Measurements from ENCODE around the gene NBEA. TPM values are rescaled to one million over a fixed set of nuclear protein-coding genes. Genes with fewer than 3 reads are reported as not detected.

Gene NBEA
- total RNA-seq, 1 experiment from 2014 or later = 3.3 TPM

DNA sequence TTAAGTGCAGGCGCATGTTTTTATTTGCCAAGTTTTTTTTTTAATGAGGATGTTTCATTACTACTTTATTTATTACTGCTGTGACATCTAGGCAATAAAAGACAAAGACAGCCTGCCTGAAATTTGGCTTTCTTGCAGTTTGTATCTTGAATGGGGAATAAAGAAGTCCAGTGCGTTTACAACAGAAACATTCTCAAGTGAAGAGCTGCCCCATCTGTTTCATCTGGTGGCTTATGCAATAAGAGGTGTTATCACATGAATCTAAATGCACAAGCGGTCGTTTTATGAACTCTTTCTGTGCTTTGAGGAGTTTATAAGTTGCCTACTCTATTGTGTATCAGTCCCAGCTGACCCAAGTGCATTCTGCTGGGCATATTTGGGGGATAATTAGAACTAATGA, 547.0 kb downstream of the NBEA start:
- Histone ChIP-seq H3K27ac (ENCODE audit: low read length) (no peak overlapping the region), H3K9me3 (ENCODE audit: control insufficient read depth, insufficient read depth, low read depth, low read length) (no peaks in the 10 kb centered on the region), H3K4me3 (ENCODE audit: low read depth in 2 of 2, low read length in 2 of 2) (no peak overlapping the region), H3K36me3 (ENCODE audit: control insufficient read depth, insufficient read depth, low read length) (no peaks in the 10 kb centered on the region), H3K4me1 (ENCODE audit: control insufficient read depth, insufficient read depth, low read length) (no peaks in the 10 kb centered on the region), H3K27me3 (ENCODE audit: control insufficient read depth, insufficient read depth, low read length) (no peaks in the 10 kb centered on the region)
- no peak for DNase-seq (ENCODE audit: low read depth, low spot score)
- in situ Hi-C loops (cut with HindIII; ENCODE audit: low pct_unique_long_range_greater_than_20kb, low sequenced_read_pairs) = no loop called here
- ChIA-PET POLR2A (no interaction called here), CTCF (no interaction called here)
- TF ChIP-seq, protein P1, sequence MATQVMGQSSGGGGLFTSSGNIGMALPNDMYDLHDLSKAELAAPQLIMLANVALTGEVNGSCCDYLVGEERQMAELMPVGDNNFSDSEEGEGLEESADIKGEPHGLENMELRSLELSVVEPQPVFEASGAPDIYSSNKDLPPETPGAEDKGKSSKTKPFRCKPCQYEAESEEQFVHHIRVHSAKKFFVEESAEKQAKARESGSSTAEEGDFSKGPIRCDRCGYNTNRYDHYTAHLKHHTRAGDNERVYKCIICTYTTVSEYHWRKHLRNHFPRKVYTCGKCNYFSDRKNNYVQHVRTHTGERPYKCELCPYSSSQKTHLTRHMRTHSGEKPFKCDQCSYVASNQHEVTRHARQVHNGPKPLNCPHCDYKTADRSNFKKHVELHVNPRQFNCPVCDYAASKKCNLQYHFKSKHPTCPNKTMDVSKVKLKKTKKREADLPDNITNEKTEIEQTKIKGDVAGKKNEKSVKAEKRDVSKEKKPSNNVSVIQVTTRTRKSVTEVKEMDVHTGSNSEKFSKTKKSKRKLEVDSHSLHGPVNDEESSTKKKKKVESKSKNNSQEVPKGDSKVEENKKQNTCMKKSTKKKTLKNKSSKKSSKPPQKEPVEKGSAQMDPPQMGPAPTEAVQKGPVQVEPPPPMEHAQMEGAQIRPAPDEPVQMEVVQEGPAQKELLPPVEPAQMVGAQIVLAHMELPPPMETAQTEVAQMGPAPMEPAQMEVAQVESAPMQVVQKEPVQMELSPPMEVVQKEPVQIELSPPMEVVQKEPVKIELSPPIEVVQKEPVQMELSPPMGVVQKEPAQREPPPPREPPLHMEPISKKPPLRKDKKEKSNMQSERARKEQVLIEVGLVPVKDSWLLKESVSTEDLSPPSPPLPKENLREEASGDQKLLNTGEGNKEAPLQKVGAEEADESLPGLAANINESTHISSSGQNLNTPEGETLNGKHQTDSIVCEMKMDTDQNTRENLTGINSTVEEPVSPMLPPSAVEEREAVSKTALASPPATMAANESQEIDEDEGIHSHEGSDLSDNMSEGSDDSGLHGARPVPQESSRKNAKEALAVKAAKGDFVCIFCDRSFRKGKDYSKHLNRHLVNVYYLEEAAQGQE (IDR thresholded peaks at IDR 0.05; ENCODE audit: insufficient read depth in 1 of 2, low read depth in 2 of 2, low read length in 1 of 2) = no peak
- TF ChIP-seq POLR2AphosphoS5 (IDR thresholded peaks at IDR 0.05; ENCODE audit: low read depth, low read length) (no peak), SIN3A (IDR thresholded peaks at IDR 0.05; ENCODE audit: borderline replicate concordance, insufficient read depth, low read depth, low read length) (no peak), TCF7L2 (IDR thresholded peaks at IDR 0.05; ENCODE audit: low read depth, low read length) (no peak)
- TF ChIP-seq, protein P2, sequence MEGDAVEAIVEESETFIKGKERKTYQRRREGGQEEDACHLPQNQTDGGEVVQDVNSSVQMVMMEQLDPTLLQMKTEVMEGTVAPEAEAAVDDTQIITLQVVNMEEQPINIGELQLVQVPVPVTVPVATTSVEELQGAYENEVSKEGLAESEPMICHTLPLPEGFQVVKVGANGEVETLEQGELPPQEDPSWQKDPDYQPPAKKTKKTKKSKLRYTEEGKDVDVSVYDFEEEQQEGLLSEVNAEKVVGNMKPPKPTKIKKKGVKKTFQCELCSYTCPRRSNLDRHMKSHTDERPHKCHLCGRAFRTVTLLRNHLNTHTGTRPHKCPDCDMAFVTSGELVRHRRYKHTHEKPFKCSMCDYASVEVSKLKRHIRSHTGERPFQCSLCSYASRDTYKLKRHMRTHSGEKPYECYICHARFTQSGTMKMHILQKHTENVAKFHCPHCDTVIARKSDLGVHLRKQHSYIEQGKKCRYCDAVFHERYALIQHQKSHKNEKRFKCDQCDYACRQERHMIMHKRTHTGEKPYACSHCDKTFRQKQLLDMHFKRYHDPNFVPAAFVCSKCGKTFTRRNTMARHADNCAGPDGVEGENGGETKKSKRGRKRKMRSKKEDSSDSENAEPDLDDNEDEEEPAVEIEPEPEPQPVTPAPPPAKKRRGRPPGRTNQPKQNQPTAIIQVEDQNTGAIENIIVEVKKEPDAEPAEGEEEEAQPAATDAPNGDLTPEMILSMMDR (IDR thresholded peaks at IDR 0.05) = no peak
- ATAC-seq = no peak
- BruUV-seq (replicated peaks) = no TSS peak
- intact Hi-C loops (cut with micrococcal nuclease; ENCODE audit: unreplicated experiment) = no loop called here

DNA sequence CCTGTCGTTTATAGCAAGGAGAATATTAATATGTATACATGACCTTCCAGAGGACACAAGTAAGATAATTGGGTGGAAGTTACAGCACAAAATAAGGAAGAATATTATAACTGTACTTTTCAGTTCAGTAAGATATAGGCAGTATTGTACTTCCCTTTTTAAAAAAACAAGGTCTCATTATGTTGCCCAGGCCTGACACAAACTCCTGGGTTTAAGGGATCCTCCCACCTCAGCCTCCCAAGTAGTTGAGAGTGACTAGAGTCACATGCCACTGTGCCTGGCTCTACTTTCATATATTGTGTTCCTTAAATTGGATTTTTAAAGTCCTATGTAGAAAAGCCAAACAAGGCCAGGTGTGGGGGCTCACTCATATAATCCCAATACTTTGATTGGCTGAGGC, 553.9 kb downstream of the NBEA start:
- H3K4me1 ChIP-seq (ENCODE audit: control insufficient read depth, insufficient read depth, low read length) = no peaks in the 10 kb centered on the region
- in situ Hi-C loops (cut with HindIII; ENCODE audit: low pct_unique_long_range_greater_than_20kb, low sequenced_read_pairs) (no loop called here), intact Hi-C loops (cut with micrococcal nuclease; ENCODE audit: unreplicated experiment) (no loop called here)
- ChIA-PET POLR2A (no interaction called here), CTCF (no interaction called here)
- no peaks in the 10 kb centered on the region for H3K9me3 ChIP-seq (ENCODE audit: control insufficient read depth, insufficient read depth, low read depth, low read length)
- TF ChIP-seq, protein P2 (IDR thresholded peaks at IDR 0.05) = no peak
- TF ChIP-seq, protein P1 (IDR thresholded peaks at IDR 0.05; ENCODE audit: insufficient read depth in 1 of 2, low read depth in 2 of 2, low read length in 1 of 2) = no peak
- TF ChIP-seq TCF7L2 (IDR thresholded peaks at IDR 0.05; ENCODE audit: low read depth, low read length) = no peak
- no peak for TF ChIP-seq SIN3A (IDR thresholded peaks at IDR 0.05; ENCODE audit: borderline replicate concordance, insufficient read depth, low read depth, low read length)
- no peak for TF ChIP-seq POLR2AphosphoS5 (IDR thresholded peaks at IDR 0.05; ENCODE audit: low read depth, low read length)
- H3K27ac ChIP-seq (ENCODE audit: low read length) = no peak overlapping the region
- no peak overlapping the region for H3K4me3 ChIP-seq (ENCODE audit: low read depth in 2 of 2, low read length in 2 of 2)
- no peak for ATAC-seq
- DNase-seq (ENCODE audit: low read depth, low spot score) = no peak
- no peaks in the 10 kb centered on the region for H3K27me3 ChIP-seq (ENCODE audit: control insufficient read depth, insufficient read depth, low read length)
- no TSS peak for BruUV-seq (replicated peaks)
- H3K36me3 ChIP-seq (ENCODE audit: control insufficient read depth, insufficient read depth, low read length) = no peaks in the 10 kb centered on the region
